ENCODE measurements around the gene HOXC12.

Gene HOXC12

DNA sequence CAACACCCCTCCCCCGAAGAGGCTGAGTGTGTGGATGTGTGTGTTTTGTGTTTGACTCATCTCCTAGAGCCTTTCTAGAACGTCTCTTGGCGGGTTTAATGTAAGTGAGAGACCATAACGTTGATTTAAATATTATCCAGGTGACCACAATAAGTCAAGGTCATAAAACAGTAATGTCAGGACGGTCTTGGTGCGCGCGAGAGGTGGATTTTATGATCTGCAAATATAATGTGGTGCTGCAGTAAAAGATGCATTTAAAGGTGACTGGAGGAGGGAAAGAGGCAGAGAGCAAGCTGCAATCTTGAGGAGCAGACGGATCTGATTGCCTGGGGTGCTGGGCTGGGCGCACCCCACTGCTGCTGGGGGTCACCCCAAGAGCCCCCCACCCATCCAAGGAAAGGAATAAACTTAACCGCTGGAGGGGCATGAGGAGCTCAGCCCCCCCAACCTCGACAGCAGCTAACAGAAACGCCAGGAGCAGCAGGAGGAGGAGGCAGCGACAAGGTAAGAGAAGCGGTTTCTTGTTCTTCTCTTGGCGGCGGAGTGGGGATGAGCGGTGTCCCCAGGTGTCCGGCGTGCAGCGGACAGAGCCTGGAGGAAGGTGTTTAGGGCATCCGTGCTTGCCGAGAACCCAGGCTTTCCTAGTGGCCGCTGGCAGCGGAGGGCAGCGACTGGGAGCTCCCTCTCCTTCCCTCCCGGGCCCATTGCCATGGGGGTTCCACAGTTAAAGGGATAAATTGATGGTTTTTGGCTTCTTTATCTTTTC lies 35.8 kb downstream of the HOXC12 start:
- Histone ChIP-seq H3K36me3 (ENCODE audit: low read depth) (no peaks in the 10 kb centered on the region), H3K4me3 (ENCODE audit: severe bottlenecking) (no peak overlapping the region), H3K27me3 (ENCODE audit: insufficient read depth, poor library complexity, severe bottlenecking) (peaks cover 100% of the 10 kb centered on the region), H3K9me3 (ENCODE audit: severe bottlenecking) (no peaks in the 10 kb centered on the region), H3K4me1 (ENCODE audit: insufficient read depth, poor library complexity, severe bottlenecking) (peaks cover 6% of the 10 kb centered on the region), H3K27ac (ENCODE audit: poor library complexity, severe bottlenecking) (no peak overlapping the region)
- no peak for TF ChIP-seq CTCF (IDR thresholded peaks at IDR 0.05; ENCODE audit: poor library complexity, severe bottlenecking)
- DNase-seq (ENCODE audit: low spot score) = no peak
- ATAC-seq (ENCODE audit: low read depth) = no peak

DNA sequence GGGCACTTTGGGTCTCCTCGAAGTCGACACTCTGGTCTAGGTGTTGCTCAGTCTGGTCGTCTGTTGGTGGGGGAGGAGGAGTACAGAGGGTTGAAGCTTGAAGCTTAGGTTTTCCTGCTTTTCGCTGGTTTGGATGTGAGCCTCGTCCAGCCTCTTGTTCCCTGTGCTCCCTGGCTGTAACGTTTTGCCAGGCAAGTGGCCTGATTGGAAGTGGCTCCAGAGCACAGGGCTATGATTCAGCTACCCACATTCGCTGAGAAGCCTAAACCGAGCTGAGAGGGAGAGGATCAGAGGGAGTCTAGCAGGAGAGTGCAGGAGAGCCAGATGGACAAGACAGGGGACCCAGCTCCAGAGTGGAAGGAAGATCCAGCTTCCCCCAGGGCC lies 36.4 kb downstream of the HOXC12 start:
- peaks cover 100% of the 10 kb centered on the region for H3K27me3 ChIP-seq (ENCODE audit: insufficient read depth, poor library complexity, severe bottlenecking)
- DNase-seq (ENCODE audit: low spot score) (no peak), ATAC-seq (ENCODE audit: low read depth) (0 out of 3 replicates have a peak, but pooled peaks have one; percentile 13)
- H3K9me3 ChIP-seq (ENCODE audit: severe bottlenecking) = no peaks in the 10 kb centered on the region
- peaks cover 6% of the 10 kb centered on the region for H3K4me1 ChIP-seq (ENCODE audit: insufficient read depth, poor library complexity, severe bottlenecking)
- no peak for TF ChIP-seq CTCF (IDR thresholded peaks at IDR 0.05; ENCODE audit: poor library complexity, severe bottlenecking)
- H3K27ac ChIP-seq (ENCODE audit: poor library complexity, severe bottlenecking) = no peak overlapping the region
- H3K4me3 ChIP-seq (ENCODE audit: severe bottlenecking) = no peak overlapping the region
- no peaks in the 10 kb centered on the region for H3K36me3 ChIP-seq (ENCODE audit: low read depth)

DNA sequence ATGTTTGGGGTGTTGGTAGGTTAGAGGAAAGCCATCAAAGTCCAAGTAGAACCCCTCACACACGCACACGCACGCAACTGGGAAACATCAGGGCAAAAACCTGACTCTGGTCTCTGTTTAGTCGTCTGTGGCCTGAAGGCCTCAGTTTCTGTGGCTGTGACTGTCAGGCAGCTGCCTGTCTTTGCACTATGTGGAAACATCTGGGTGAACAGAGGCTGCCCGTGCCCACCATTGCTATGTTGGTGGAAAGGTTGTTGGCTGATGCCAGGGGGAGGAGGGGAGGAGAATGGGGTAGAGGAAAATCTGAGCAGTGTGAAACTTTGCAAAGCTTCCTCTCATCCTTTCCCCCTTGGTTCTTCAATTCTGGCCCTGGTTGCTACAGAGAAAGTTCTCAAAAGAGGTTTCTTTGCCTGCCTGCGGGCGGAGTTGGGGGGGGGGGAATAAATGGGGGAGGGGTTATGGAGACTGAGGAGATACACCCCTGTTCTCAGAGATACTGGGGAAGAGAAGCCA lies 37.7 kb downstream of the HOXC12 start:
- H3K9me3 ChIP-seq (ENCODE audit: severe bottlenecking) = no peaks in the 10 kb centered on the region
- H3K27me3 ChIP-seq (ENCODE audit: insufficient read depth, poor library complexity, severe bottlenecking) = peaks cover 100% of the 10 kb centered on the region
- ATAC-seq (ENCODE audit: low read depth) = no peak
- H3K27ac ChIP-seq (ENCODE audit: poor library complexity, severe bottlenecking) = no peak overlapping the region
- no peak for DNase-seq (ENCODE audit: low spot score)
- no peaks in the 10 kb centered on the region for H3K36me3 ChIP-seq (ENCODE audit: low read depth)
- no peak for TF ChIP-seq CTCF (IDR thresholded peaks at IDR 0.05; ENCODE audit: poor library complexity, severe bottlenecking)
- H3K4me3 ChIP-seq (ENCODE audit: severe bottlenecking) = no peak overlapping the region
- H3K4me1 ChIP-seq (ENCODE audit: insufficient read depth, poor library complexity, severe bottlenecking) = peaks cover 6% of the 10 kb centered on the region

GRCh38 chr12:53993162-53994008 lies 38.7 kb downstream of the HOXC12 start:
- Histone ChIP-seq H3K27me3 (ENCODE audit: insufficient read depth, poor library complexity, severe bottlenecking) (peaks cover 100% of the 10 kb centered on the region), H3K4me3 (ENCODE audit: severe bottlenecking) (no peak overlapping the region), H3K9me3 (ENCODE audit: severe bottlenecking) (no peaks in the 10 kb centered on the region), H3K36me3 (ENCODE audit: low read depth) (no peaks in the 10 kb centered on the region), H3K4me1 (ENCODE audit: insufficient read depth, poor library complexity, severe bottlenecking) (peaks cover 6% of the 10 kb centered on the region), H3K27ac (ENCODE audit: poor library complexity, severe bottlenecking) (no peak overlapping the region)
- DNase-seq (ENCODE audit: low spot score) = no peak
- ATAC-seq (ENCODE audit: low read depth) = no peak
- no peak for TF ChIP-seq CTCF (IDR thresholded peaks at IDR 0.05; ENCODE audit: poor library complexity, severe bottlenecking)
